ENCODE data around the gene STK26.

DNA sequence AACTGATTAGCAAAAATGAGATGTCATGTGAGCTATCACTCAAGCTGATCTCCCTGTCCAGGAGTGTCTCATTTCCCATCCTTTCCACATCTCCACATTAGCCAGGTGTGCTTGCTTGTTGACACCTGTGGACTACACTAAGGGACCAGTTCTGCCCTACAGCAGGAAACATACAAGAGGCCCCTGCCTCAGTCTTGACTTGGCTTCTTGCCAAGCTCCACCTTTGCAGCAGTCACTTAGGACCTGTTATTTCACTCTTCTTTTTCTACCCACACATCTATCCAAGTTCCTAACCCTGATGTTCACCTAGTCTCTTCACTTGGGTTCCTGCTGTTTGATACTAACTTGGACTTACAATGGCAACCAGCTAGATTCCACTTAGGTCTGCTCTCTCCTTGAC is 91.5 kb downstream of the STK26 start:
- TF ChIP-seq POLR2A (IDR thresholded peaks at IDR 0.05) (no peak), CTCF (IDR thresholded peaks at IDR 0.05) (no peak)
